GM18508 (cell line): Measurements from ENCODE around the gene LRP1-AS.
"Not testable (repeated sequence)": the region's sequence is repeated elsewhere in the genome, so short reads cannot be mapped to it uniquely, and the experiment has no call there.

Source experiments
- ATAC-seq: cut with Tn5 transposase; IDR thresholded peaks from one replicate; pipeline ENCODE4 v1.9.1; 2021; ENCODE audit warnings: moderate number of reproducible peaks; ENCODE audit not compliant: insufficient read depth, unreplicated experiment

Gene LRP1-AS

GRCh38 chr12:57127101-57127725, 20.2 kb downstream of the LRP1-AS start:
- no peak for ATAC-seq

GRCh38 chr12:57126561-57126960, 20.9 kb downstream of the LRP1-AS start:
- ATAC-seq: no peak

GRCh38 chr12:57126061-57126460, 21.4 kb downstream of the LRP1-AS start:
- no peak for ATAC-seq

GRCh38 chr12:57124261-57124877, 23.1 kb downstream of the LRP1-AS start:
- no peak for ATAC-seq

- no peak for ATAC-seq
These were observed 23.6 kb downstream of the LRP1-AS start for GRCh38 chr12:57123813-57124212.

GRCh38 chr12:57120718-57121117, 26.7 kb downstream of the LRP1-AS start:
- ATAC-seq: not testable (repeated sequence)

GRCh38 chr12:57119294-57120085, 27.9 kb downstream of the LRP1-AS start:
- ATAC-seq: no peak

GRCh38 chr12:57118711-57119271, 28.6 kb downstream of the LRP1-AS start:
- ATAC-seq: no peak

GRCh38 chr12:57116580-57117281, 30.7 kb downstream of the LRP1-AS start:
- ATAC-seq: no peak

- ATAC-seq: no peak
These were observed 34.7 kb downstream of the LRP1-AS start for GRCh38 chr12:57112492-57113294.

- ATAC-seq: no peak
These were observed 36.2 kb downstream of the LRP1-AS start, which contains the start of gene STAT6 for GRCh38 chr12:57111031-57111734. Gene STAT6, minus strand, starts transcription at chr12:57111362. Its CDS starts 3,084 bp downstream, at chr12:57108278.

GRCh38 chr12:57110104-57111030, 37.1 kb downstream of the LRP1-AS start:
- no peak for ATAC-seq

- ATAC-seq: no peak
These were observed 38.0 kb downstream of the LRP1-AS start for GRCh38 chr12:57109207-57110103.

GRCh38 chr12:57107456-57108155, 39.8 kb downstream of the LRP1-AS start:
- ATAC-seq: no peak

GRCh38 chr12:57106021-57106708, 41.3 kb downstream of the LRP1-AS start:
- no peak for ATAC-seq
